GM12872 (cell line): ENCODE data around the gene KDM2B.

ENCODE experiments used
- CTCF ChIP-seq: IDR thresholded peaks from 3 replicates; pipeline ENCODE4 v1.5.1; 2011; ENCODE audit warnings: low read depth, mild to moderate bottlenecking, low read length, moderate library complexity; ENCODE audit not compliant: insufficient read depth

KDM2B gene

GRCh38 chr12:121539908-121540307 lies 40.9 kb downstream of the KDM2B start:
- no peak for TF ChIP-seq CTCF

GRCh38 chr12:121538699-121539061 lies 42.1 kb downstream of the KDM2B start:
- no peak for TF ChIP-seq CTCF

- no peak for TF ChIP-seq CTCF
Measured at GRCh38 chr12:121537814-121538698, 42.8 kb downstream of the KDM2B start.

- no peak for TF ChIP-seq CTCF
Measured at GRCh38 chr12:121536899-121537813, 43.7 kb downstream of the KDM2B start.

GRCh38 chr12:121536054-121536898 lies 44.5 kb downstream of the KDM2B start:
- no peak for TF ChIP-seq CTCF

- TF ChIP-seq CTCF: no peak
Measured at GRCh38 chr12:121535150-121536053, 45.4 kb downstream of the KDM2B start.
